GM18517 (cell line): Measurements from ENCODE around the gene PRKAR1B.
A peak's percentile ranks its signal among the peaks of the same experiment; 100 is the strongest.

Experiments
- ATAC-seq: cut with Tn5 transposase; IDR thresholded peaks from one replicate; pipeline ENCODE4 v1.9.1; 2021; ENCODE audit warnings: mild to moderate bottlenecking, moderate library complexity; ENCODE audit not compliant: unreplicated experiment

Gene PRKAR1B

GRCh38 chr7:741850-742249 lies 14.8 kb upstream of the PRKAR1B start:
- no peak for ATAC-seq

- no peak for ATAC-seq
These were observed 14.2 kb upstream of the PRKAR1B start for GRCh38 chr7:741191-741671.

- ATAC-seq = no peak
These were observed 13.2 kb upstream of the PRKAR1B start for GRCh38 chr7:739983-740942.

GRCh38 chr7:739455-739982 lies 12.4 kb upstream of the PRKAR1B start:
- ATAC-seq = no peak

GRCh38 chr7:738723-739454 lies 11.8 kb upstream of the PRKAR1B start:
- ATAC-seq = no peak

- no peak for ATAC-seq
These were observed 11.2 kb upstream of the PRKAR1B start for GRCh38 chr7:738241-738640.

GRCh38 chr7:734808-735207 lies 7.7 kb upstream of the PRKAR1B start:
- no peak for ATAC-seq

GRCh38 chr7:734214-734613 lies 7.1 kb upstream of the PRKAR1B start:
- ATAC-seq = no peak

GRCh38 chr7:732556-732955 lies 5.5 kb upstream of the PRKAR1B start:
- no peak for ATAC-seq

GRCh38 chr7:732094-732541 lies 5.0 kb upstream of the PRKAR1B start:
- no peak for ATAC-seq

GRCh38 chr7:731440-732085 lies 4.5 kb upstream of the PRKAR1B start:
- no peak for ATAC-seq

GRCh38 chr7:730501-731439 lies 3.7 kb upstream of the PRKAR1B start:
- no peak for ATAC-seq

GRCh38 chr7:729140-730000 lies 2.3 kb upstream of the PRKAR1B start:
- no peak for ATAC-seq

- no peak for ATAC-seq
These were observed 1.5 kb upstream of the PRKAR1B start for GRCh38 chr7:728602-729001.

GRCh38 chr7:727806-728460 lies 852 bp upstream of the PRKAR1B start:
- no peak for ATAC-seq

- ATAC-seq = no peak
These were observed 302 bp downstream of the PRKAR1B start for GRCh38 chr7:726854-727103.

- ATAC-seq = peak; percentile 85
These were observed 812 bp downstream of the PRKAR1B start, which contains the start of gene DNAAF5 for GRCh38 chr7:726084-726853. DNAAF5 (plus strand) TSS chr7:726699; CDS start chr7:726721, 22 bp downstream.
